PC-3 (cell line): ENCODE data around the gene PDS5A.
"Not testable (repeated sequence)": the region's sequence is repeated elsewhere in the genome, so short reads cannot be mapped to it uniquely, and the experiment has no call there.

Experiments used
- EZH2 ChIP-seq: fragments of 300-600 bp; sonication (generic); IDR thresholded peaks from one replicate; pipeline ENCODE4 v1.6.1; 2017; ENCODE audit warnings: antibody characterized with exemption, mild to moderate bottlenecking, low read length; ENCODE audit not compliant: unreplicated experiment
- TF ChIP-seq, protein P1 (sequence below): fragments of 300-600 bp; sonication (generic); conservative IDR thresholded peaks from 2 replicates; pipeline ENCODE4 v1.5.1; 2017; ENCODE audit warnings: antibody characterized with exemption, low read depth, mild to moderate bottlenecking, low read length

DNA sequence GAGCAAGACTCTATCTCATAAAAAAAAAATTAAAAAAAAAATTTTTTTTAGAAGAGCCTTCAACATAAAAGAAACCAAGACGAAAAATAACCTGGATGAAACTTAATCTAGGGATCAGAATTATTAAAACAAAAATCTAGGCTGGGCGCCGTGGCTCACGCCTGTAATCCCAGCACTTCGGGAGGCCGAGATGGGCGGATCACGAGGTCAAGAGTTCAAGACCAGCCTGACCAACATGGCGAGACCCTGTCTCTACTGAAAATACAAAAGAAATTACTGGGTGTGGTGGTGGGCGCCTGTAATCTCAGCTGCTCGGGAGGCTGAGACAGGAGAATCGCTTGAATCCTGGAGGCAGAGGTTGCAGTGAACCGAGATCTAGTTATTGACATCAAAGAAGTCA is 184.7 kb downstream of the PDS5A start:
- TF ChIP-seq, protein P1, sequence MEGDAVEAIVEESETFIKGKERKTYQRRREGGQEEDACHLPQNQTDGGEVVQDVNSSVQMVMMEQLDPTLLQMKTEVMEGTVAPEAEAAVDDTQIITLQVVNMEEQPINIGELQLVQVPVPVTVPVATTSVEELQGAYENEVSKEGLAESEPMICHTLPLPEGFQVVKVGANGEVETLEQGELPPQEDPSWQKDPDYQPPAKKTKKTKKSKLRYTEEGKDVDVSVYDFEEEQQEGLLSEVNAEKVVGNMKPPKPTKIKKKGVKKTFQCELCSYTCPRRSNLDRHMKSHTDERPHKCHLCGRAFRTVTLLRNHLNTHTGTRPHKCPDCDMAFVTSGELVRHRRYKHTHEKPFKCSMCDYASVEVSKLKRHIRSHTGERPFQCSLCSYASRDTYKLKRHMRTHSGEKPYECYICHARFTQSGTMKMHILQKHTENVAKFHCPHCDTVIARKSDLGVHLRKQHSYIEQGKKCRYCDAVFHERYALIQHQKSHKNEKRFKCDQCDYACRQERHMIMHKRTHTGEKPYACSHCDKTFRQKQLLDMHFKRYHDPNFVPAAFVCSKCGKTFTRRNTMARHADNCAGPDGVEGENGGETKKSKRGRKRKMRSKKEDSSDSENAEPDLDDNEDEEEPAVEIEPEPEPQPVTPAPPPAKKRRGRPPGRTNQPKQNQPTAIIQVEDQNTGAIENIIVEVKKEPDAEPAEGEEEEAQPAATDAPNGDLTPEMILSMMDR: not testable (repeated sequence)
- TF ChIP-seq EZH2: not testable (repeated sequence)
